ENCODE results near the gene PLK5.

Gene PLK5

DNA sequence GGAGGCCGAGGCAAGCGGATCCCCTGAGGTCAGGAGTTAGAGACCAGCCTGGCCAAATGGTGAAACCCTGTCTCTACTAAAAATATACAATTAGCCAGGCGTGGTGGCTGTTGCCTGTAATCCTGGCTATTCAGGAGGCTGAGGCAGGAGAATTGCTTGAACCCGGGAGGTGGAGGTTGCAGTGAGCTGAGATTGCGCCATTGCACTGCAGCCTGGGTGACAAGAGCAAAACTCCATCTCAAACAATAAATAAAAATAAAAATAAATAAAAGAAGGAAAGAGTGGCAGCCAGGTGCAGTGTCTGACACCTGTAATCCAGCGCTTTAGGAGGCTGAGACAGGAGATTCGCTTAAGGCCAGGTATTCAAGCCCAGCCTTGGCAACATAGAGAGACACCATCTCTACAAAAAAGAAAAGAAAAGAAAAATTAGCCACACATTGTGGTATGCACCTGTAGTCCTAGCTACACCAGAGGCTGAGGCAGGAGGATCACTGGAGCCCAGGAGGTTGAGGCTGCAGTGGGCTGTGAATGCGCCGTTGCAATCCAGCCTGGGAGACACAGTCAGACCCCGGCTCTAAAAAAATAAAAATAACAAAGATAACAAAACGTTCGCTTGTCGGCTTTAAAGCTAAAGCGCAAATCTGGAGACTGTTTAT lies 21.3 kb upstream of the PLK5 start:
- H3K27me3 ChIP-seq (ENCODE audit: control insufficient read depth, insufficient read depth, low read length): no peaks in the 10 kb centered on the region
- no peaks in the 10 kb centered on the region for H3K4me1 ChIP-seq
- H2AFZ ChIP-seq: no peak overlapping the region
- no peak overlapping the region for H3K4me2 ChIP-seq (ENCODE audit: low read length)
- H3K4me3 ChIP-seq (ENCODE audit: low read depth, low read length): no peak overlapping the region
- no peaks in the 10 kb centered on the region for H3K36me3 ChIP-seq (ENCODE audit: control insufficient read depth, insufficient read depth, low read length)
- H3K79me2 ChIP-seq: no peaks in the 10 kb centered on the region
- TF ChIP-seq, protein P1, sequence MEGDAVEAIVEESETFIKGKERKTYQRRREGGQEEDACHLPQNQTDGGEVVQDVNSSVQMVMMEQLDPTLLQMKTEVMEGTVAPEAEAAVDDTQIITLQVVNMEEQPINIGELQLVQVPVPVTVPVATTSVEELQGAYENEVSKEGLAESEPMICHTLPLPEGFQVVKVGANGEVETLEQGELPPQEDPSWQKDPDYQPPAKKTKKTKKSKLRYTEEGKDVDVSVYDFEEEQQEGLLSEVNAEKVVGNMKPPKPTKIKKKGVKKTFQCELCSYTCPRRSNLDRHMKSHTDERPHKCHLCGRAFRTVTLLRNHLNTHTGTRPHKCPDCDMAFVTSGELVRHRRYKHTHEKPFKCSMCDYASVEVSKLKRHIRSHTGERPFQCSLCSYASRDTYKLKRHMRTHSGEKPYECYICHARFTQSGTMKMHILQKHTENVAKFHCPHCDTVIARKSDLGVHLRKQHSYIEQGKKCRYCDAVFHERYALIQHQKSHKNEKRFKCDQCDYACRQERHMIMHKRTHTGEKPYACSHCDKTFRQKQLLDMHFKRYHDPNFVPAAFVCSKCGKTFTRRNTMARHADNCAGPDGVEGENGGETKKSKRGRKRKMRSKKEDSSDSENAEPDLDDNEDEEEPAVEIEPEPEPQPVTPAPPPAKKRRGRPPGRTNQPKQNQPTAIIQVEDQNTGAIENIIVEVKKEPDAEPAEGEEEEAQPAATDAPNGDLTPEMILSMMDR (IDR thresholded peaks at IDR 0.05): no peak
- H3K27ac ChIP-seq: no peak overlapping the region
- H3K9ac ChIP-seq: no peak overlapping the region
- no peaks in the 10 kb centered on the region for H3K9me3 ChIP-seq (ENCODE audit: control insufficient read depth, low read length)

GRCh38 chr19:1503089-1503924 lies 20.6 kb upstream of the PLK5 start:
- Histone ChIP-seq H3K4me3 (ENCODE audit: low read depth, low read length) (no peak overlapping the region), H3K27ac (no peak overlapping the region), H3K27me3 (ENCODE audit: control insufficient read depth, insufficient read depth, low read length) (no peaks in the 10 kb centered on the region), H3K9me3 (ENCODE audit: control insufficient read depth, low read length) (no peaks in the 10 kb centered on the region), H2AFZ (no peak overlapping the region), H3K79me2 (no peaks in the 10 kb centered on the region), H3K9ac (no peak overlapping the region), H3K4me2 (ENCODE audit: low read length) (peak overlapping the region; percentile 38), H3K36me3 (ENCODE audit: control insufficient read depth, insufficient read depth, low read length) (no peaks in the 10 kb centered on the region), H3K4me1 (peaks cover 2% of the 10 kb centered on the region)
- TF ChIP-seq, protein P1 (IDR thresholded peaks at IDR 0.05): peak; percentile 39

GRCh38 chr19:1503925-1504773 lies 19.7 kb upstream of the PLK5 start:
- Histone ChIP-seq H3K9ac (no peak overlapping the region), H3K4me3 (ENCODE audit: low read depth, low read length) (no peak overlapping the region), H3K79me2 (no peaks in the 10 kb centered on the region), H3K27me3 (ENCODE audit: control insufficient read depth, insufficient read depth, low read length) (no peaks in the 10 kb centered on the region), H3K36me3 (ENCODE audit: control insufficient read depth, insufficient read depth, low read length) (no peaks in the 10 kb centered on the region), H3K9me3 (ENCODE audit: control insufficient read depth, low read length) (no peaks in the 10 kb centered on the region), H2AFZ (no peak overlapping the region), H3K4me1 (peaks cover 2% of the 10 kb centered on the region), H3K27ac (no peak overlapping the region), H3K4me2 (ENCODE audit: low read length) (no peak overlapping the region)
- TF ChIP-seq, protein P1 (IDR thresholded peaks at IDR 0.05): no peak

- Histone ChIP-seq H3K27ac (no peak overlapping the region), H3K4me3 (ENCODE audit: low read depth, low read length) (no peak overlapping the region), H3K27me3 (ENCODE audit: control insufficient read depth, insufficient read depth, low read length) (no peaks in the 10 kb centered on the region), H3K36me3 (ENCODE audit: control insufficient read depth, insufficient read depth, low read length) (no peaks in the 10 kb centered on the region), H3K9me3 (ENCODE audit: control insufficient read depth, low read length) (no peaks in the 10 kb centered on the region), H2AFZ (no peak overlapping the region), H3K79me2 (no peaks in the 10 kb centered on the region), H3K9ac (no peak overlapping the region), H3K4me2 (ENCODE audit: low read length) (no peak overlapping the region), H3K4me1 (peaks cover 2% of the 10 kb centered on the region)
- TF ChIP-seq, protein P1 (IDR thresholded peaks at IDR 0.05): no peak
These were observed 18.9 kb upstream of the PLK5 start for GRCh38 chr19:1505012-1505411.
